ENCODE data around the gene PPFIBP2. TPM values are rescaled to one million over a fixed set of nuclear protein-coding genes. Genes with fewer than 3 reads are reported as not detected.

PPFIBP2 gene
- polyA plus RNA-seq, 2 of the 4 experiments (the other 2 are of a cell fraction) = 13.4 to 32.5 TPM

DNA sequence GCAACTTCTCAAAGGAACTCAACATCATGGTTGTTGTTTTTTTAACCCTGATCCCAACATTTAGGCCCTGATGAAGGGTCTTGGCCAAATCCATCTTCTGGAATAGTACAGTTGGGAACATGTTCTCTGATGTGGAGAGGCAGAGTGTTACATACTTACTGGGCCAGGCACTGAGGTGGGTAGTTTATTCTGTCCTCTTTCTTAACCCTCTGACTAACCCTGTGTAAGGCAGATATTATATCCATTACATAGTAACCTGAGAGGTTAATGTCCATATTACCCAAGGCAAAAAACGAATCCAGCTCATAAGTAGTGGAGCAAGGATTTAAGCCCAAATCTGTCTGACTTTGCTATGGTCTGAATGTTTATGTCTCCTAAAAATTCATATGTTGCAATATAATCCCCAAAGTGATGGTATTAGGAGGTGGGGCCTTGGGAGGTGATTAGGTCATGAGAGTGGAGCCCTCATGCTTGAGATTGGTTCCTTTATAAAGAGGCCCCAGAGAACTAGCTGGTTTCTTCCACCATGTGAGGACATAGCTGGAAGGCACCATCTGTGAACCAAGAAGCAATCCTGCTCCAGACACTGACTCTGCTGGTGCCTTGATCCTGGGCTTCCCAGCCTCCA is 16.3 kb downstream of the PPFIBP2 start:
- no peaks in the 10 kb centered on the region for H3K9me3 ChIP-seq
- 52% methylated on average over 1 of the region's 1 CpG for WGBS (ENCODE audit: missing lambda C conversion rate)
- ChIA-PET POLR2A (no interaction called here), CTCF (interaction anchor here (0.6 to 3.2 kb wide), 7 partner anchors 9 to 136 kb away, joined by 3 to 11 read pairs (median 7); partner anchors contain the start of gene PPFIBP2)
- no peak overlapping the region for H3K4me2 ChIP-seq
- TF ChIP-seq, protein P1, sequence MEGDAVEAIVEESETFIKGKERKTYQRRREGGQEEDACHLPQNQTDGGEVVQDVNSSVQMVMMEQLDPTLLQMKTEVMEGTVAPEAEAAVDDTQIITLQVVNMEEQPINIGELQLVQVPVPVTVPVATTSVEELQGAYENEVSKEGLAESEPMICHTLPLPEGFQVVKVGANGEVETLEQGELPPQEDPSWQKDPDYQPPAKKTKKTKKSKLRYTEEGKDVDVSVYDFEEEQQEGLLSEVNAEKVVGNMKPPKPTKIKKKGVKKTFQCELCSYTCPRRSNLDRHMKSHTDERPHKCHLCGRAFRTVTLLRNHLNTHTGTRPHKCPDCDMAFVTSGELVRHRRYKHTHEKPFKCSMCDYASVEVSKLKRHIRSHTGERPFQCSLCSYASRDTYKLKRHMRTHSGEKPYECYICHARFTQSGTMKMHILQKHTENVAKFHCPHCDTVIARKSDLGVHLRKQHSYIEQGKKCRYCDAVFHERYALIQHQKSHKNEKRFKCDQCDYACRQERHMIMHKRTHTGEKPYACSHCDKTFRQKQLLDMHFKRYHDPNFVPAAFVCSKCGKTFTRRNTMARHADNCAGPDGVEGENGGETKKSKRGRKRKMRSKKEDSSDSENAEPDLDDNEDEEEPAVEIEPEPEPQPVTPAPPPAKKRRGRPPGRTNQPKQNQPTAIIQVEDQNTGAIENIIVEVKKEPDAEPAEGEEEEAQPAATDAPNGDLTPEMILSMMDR (IDR thresholded peaks at IDR 0.05) = no peak
- TF ChIP-seq FOXS1 (CRISPR knock-in tag; IDR thresholded peaks at IDR 0.05) (no peak), NFE2L2 (conservative IDR thresholded peaks at IDR 0.05; ENCODE audit: low read length) (no peak), ESRRA (IDR thresholded peaks at IDR 0.05; ENCODE audit: borderline replicate concordance, low read length) (no peak), CHD4 (IDR thresholded peaks at IDR 0.05; ENCODE audit: borderline replicate concordance) (no peak), ATOH8 (CRISPR knock-in tag; IDR thresholded peaks at IDR 0.05; ENCODE audit: low read depth) (no peak), POLR2A (IDR thresholded peaks at IDR 0.05; ENCODE audit: low read length) (no peak), POLR2AphosphoS2 (conservative IDR thresholded peaks at IDR 0.05; ENCODE audit: low read length) (no peak), PHF8 (IDR thresholded peaks at IDR 0.05; ENCODE audit: borderline replicate concordance, low read depth) (no peak), CHD2 (IDR thresholded peaks at IDR 0.05; ENCODE audit: low read length, partially characterized antibody) (no peak), JUNB (IDR thresholded peaks at IDR 0.05) (no peak), NPAS2 (CRISPR knock-in tag; IDR thresholded peaks at IDR 0.05; ENCODE audit: borderline replicate concordance) (no peak), ZFP36 (IDR thresholded peaks at IDR 0.05; ENCODE audit: borderline replicate concordance, partially characterized antibody) (no peak), ZC3H11A (IDR thresholded peaks at IDR 0.05) (no peak)
- TF ChIP-seq, protein P2, sequence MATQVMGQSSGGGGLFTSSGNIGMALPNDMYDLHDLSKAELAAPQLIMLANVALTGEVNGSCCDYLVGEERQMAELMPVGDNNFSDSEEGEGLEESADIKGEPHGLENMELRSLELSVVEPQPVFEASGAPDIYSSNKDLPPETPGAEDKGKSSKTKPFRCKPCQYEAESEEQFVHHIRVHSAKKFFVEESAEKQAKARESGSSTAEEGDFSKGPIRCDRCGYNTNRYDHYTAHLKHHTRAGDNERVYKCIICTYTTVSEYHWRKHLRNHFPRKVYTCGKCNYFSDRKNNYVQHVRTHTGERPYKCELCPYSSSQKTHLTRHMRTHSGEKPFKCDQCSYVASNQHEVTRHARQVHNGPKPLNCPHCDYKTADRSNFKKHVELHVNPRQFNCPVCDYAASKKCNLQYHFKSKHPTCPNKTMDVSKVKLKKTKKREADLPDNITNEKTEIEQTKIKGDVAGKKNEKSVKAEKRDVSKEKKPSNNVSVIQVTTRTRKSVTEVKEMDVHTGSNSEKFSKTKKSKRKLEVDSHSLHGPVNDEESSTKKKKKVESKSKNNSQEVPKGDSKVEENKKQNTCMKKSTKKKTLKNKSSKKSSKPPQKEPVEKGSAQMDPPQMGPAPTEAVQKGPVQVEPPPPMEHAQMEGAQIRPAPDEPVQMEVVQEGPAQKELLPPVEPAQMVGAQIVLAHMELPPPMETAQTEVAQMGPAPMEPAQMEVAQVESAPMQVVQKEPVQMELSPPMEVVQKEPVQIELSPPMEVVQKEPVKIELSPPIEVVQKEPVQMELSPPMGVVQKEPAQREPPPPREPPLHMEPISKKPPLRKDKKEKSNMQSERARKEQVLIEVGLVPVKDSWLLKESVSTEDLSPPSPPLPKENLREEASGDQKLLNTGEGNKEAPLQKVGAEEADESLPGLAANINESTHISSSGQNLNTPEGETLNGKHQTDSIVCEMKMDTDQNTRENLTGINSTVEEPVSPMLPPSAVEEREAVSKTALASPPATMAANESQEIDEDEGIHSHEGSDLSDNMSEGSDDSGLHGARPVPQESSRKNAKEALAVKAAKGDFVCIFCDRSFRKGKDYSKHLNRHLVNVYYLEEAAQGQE (IDR thresholded peaks at IDR 0.05) = no peak
- TF ChIP-seq, protein P3, sequence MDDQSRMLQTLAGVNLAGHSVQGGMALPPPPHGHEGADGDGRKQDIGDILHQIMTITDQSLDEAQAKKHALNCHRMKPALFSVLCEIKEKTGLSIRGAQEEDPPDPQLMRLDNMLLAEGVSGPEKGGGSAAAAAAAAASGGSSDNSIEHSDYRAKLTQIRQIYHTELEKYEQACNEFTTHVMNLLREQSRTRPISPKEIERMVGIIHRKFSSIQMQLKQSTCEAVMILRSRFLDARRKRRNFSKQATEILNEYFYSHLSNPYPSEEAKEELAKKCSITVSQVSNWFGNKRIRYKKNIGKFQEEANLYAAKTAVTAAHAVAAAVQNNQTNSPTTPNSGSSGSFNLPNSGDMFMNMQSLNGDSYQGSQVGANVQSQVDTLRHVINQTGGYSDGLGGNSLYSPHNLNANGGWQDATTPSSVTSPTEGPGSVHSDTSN (IDR thresholded peaks at IDR 0.05) = no peak
- TF ChIP-seq, protein P4, sequence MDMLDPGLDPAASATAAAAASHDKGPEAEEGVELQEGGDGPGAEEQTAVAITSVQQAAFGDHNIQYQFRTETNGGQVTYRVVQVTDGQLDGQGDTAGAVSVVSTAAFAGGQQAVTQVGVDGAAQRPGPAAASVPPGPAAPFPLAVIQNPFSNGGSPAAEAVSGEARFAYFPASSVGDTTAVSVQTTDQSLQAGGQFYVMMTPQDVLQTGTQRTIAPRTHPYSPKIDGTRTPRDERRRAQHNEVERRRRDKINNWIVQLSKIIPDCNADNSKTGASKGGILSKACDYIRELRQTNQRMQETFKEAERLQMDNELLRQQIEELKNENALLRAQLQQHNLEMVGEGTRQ (IDR thresholded peaks at IDR 0.05) = no peak
- no peak for DNase-seq (ENCODE audit: low read depth in 1 of 2, low spot score in 1 of 2)
- FAIRE-seq = no peak
- no peak for ATAC-seq
- no peak overlapping the region for H3K4me3 ChIP-seq
- no peaks in the 10 kb centered on the region for H3K4me1 ChIP-seq
- no peak overlapping the region for H3K27ac ChIP-seq

DNA sequence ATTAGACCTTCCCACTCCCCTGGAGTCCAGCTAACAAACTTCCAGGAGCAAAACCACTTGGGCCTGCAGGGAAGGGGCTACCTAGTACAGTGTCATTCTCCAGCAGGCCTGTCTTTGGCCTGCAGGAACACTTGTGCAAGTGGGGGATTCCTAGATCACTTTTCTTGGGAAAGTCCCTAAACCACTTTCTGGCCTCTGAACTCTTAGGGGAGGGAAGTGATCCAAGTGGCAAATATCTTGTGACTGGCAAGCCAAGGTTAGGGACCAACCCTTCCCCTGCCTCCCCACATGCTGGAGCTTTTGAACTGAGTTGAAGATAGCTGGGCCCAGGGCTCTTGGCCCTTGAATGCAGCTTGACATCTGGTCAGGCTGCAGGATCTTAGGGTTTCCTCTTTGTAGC is 17.2 kb downstream of the PPFIBP2 start:
- ChIA-PET CTCF (interaction anchor here (0.6 to 3.2 kb wide), 7 partner anchors 10 to 135 kb away, joined by 3 to 11 read pairs (median 7); partner anchors contain the start of gene PPFIBP2), POLR2A (no interaction called here)
- no peak for FAIRE-seq
- DNase-seq (ENCODE audit: low read depth in 1 of 2, low spot score in 1 of 2) = no peak
- Histone ChIP-seq H3K27ac (no peak overlapping the region), H3K9me3 (no peaks in the 10 kb centered on the region), H3K4me3 (no peak overlapping the region), H3K4me1 (no peaks in the 10 kb centered on the region), H3K4me2 (no peak overlapping the region)
- no peak for TF ChIP-seq FOXS1 (CRISPR knock-in tag; IDR thresholded peaks at IDR 0.05)
- TF ChIP-seq, protein P5, sequence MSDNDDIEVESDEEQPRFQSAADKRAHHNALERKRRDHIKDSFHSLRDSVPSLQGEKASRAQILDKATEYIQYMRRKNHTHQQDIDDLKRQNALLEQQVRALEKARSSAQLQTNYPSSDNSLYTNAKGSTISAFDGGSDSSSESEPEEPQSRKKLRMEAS (IDR thresholded peaks at IDR 0.05) = no peak
- ATAC-seq = no peak

All from A549 (cell line).